GM18951 (cell line): ENCODE measurements around the gene TFAP2E.
"Not testable (repeated sequence)": the region's sequence is repeated elsewhere in the genome, so short reads cannot be mapped to it uniquely, and the experiment has no call there.

ENCODE experiments used
- POLR2A ChIP-seq: IDR thresholded peaks from 4 replicates; pipeline ENCODE4 v1.6.1; 2011; ENCODE audit warnings: mild to moderate bottlenecking; ENCODE audit not compliant: insufficient read length, insufficient read depth; ENCODE audit errors: extremely low read depth
- in situ Hi-C: fragments of 300-500 bp; cut with MboI; formaldehyde crosslinking; loops from one replicate; pipeline ENCODE4 v1.12.0; 2022; ENCODE audit warnings: low sequenced_read_pairs, mixed read lengths, inconsistent platforms; ENCODE audit not compliant: unreplicated experiment

Gene TFAP2E

DNA sequence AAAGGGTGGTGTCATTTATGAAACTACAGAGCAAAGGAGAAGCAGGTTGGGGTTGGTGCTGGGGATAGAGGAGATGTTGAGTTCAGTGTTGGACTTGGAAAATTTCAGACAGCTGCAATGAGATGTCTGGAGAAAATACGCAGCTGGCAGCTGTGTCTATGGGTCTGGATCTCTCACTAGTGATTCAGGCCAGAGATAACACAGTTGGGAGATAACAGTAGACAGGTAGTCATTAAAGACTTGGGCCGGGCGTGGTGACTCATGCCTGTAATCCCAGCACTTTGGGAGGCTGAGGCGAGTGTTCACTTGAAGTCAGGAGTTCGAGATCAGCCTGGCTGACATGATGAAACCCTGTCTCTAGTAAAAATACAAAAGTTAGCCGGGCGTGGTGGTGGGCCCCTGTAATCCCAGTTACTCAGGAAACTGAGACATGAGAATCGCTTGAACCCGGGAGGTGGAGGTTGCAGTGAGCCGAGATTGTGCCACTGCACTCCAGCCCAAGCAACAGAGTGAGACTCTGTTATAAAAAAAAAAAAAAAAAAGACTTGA lies 2.5 kb upstream of the TFAP2E start:
- no peak for TF ChIP-seq POLR2A
- in situ Hi-C loops, result loop anchor here (5.0 kb wide), 1 partner anchor 207 kb away; no protein-coding TSS in a partner anchor

- in situ Hi-C loops, result loop anchor here (5.0 kb wide), 1 partner anchor 206 kb away; no protein-coding TSS in a partner anchor
- TF ChIP-seq POLR2A, result no peak
These were observed 1.9 kb upstream of the TFAP2E start for GRCh38 chr1:35571263-35571662.

DNA sequence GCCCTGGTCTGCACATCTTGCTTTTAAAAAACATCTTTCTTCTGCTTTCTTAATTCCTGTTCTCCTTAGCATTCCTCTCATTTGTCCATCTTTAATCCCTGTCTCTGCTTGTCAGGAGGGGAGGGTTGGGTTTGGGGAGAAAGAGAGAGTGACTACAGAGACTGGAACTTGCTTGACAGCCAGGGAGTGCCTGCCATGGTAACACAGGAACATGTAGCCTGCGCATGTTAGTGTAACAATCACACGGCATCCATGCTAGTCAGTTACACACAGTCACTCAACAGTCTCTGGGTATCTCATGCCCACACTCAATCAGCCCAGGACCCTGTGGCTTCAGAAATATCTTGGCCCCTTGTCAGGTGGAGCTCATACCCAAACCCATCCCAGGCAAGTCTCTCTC lies 818 bp upstream of the TFAP2E start:
- no peak for TF ChIP-seq POLR2A
- in situ Hi-C loops, result loop anchor here (5.0 kb wide), 1 partner anchor 205 kb away; no protein-coding TSS in a partner anchor

DNA sequence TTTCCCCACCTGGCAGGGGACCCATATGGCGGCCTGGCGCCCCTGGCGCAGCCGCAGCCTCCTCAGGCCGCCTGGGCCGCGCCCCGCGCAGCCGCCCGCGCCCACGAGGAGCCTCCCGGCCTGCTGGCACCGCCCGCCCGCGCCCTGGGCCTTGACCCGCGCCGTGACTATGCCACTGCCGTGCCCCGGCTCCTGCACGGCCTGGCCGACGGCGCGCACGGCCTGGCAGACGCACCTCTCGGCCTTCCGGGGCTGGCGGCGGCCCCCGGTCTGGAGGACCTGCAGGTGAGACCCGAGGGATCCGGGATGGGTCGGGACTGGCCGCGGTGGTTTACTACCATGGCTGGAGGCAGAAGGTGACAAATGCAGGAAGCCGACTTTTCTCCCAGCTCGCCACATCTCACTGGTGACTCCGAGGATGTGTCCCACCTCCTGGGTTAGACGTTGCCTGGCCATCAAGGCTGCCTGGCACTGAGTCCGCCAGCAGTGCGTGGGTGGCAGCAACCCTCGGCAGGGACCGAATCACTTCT lies 1.1 kb downstream of the TFAP2E start:
- TF ChIP-seq POLR2A, result no peak

DNA sequence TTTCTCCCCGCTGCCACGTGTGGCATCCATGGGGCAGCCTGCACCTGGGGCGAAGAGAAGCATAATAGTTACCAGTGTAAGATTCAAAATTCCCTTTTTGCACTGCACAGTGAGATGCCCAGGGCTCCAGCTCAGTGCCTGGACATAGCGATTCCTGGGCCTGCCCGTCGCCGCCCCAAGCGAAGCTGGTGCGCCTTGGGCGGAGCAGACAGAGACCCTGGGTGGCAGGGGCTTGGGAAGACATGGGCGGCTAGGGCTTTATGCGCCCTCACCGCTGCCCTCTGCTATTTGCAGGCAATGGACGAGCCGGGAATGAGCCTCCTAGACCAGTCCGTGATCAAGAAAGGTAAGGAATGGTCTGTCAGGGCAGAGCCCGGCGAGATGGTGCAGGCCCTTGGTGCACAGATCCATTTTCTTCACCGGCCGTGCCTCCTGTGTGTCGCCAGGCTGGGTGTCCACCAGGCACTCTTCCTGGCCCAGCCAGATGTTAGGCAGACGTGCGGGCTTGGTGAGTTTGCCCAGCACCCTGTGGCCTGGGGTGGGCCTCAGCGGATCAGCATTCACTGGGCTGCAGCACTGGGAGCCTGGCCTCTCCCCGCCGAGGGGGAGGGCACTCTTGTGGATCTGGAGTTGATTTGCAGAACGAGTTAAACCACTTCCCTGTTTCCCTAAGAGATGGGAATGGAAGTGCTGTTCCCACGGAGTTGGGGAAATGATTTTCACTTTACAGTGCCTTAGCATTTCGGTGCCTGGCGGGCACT lies 1.7 kb downstream of the TFAP2E start:
- in situ Hi-C loops, result loop anchor here (5.0 kb wide), 1 partner anchor 202 kb away; no protein-coding TSS in a partner anchor
- no peak for TF ChIP-seq POLR2A

More for the DNA sequence above, 1.1 kb downstream of the TFAP2E start:
- in situ Hi-C loops, result loop anchor here (5.0 kb wide), 1 partner anchor 203 kb away; no protein-coding TSS in a partner anchor

GRCh38 chr1:35575416-35575958 lies 2.4 kb downstream of the TFAP2E start:
- no peak for TF ChIP-seq POLR2A
- in situ Hi-C loops, result no loop called here

DNA sequence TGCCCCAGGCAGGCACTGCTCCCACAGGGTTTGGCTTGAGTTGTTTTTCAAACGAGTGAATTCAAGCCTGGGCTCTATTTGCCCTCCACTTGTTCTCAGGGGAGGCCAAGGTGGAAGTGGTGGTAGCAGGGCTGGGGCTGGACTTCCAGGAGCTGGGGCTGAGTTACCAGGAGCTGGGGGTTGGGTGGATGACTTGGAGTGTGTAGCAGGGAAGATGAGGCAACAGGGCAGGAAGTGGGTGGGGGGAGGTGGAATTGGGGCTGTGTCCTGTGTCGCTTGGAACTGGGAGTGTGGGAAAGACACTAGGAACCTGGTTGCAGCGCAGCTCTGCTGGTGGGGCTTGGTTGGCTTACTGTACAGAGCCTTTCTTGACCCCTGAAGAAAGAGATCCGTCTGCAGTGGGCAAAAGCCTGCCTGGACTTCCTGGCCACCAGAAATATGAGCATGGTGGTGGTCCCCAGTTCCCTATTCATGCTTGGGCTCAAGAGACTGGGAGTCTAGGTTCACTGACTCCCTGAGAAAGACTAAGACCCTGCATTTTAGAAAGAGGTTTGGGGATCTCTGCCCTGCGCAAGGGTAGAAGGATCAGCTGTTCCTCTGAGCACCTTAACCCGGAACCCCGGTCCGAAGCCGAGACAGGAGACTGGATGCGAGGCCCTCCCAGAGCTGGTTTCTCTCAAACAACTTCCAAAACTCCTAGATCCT lies 3.1 kb downstream of the TFAP2E start:
- TF ChIP-seq POLR2A, result no peak
- in situ Hi-C loops, result no loop called here

GRCh38 chr1:35576766-35577070 lies 3.6 kb downstream of the TFAP2E start:
- in situ Hi-C loops, result not testable (repeated sequence)

- in situ Hi-C loops, result no loop called here
- TF ChIP-seq POLR2A, result peak; percentile 59
These were observed 4.2 kb downstream of the TFAP2E start for GRCh38 chr1:35577071-35577998.

DNA sequence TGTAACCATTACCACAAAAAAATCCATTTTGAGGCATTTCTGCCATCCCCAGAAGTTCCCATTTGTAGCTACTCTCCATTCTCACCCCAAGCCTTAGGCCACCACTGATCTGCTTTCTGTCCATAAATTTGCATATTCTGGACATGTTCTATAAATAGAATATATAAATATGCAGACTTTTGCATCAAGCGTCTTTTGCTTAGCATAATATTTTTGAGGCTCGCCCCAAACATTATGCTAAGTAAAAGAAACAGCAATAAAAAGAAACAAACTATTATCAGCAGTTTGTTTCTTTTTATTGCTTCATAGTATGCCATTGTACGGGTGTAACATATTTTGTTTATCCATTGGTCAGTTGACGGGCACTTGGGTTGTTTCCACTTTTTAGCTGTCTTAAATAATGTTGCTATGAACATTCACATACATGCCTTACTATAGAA lies 7.9 kb downstream of the TFAP2E start:
- in situ Hi-C loops, result no loop called here
- no peak for TF ChIP-seq POLR2A

- in situ Hi-C loops, result not testable (repeated sequence)
These were observed 8.5 kb downstream of the TFAP2E start for GRCh38 chr1:35581621-35582020.

- TF ChIP-seq POLR2A, result no peak
- in situ Hi-C loops, result no loop called here
These were observed 12.2 kb downstream of the TFAP2E start for GRCh38 chr1:35585281-35585680.

GRCh38 chr1:35585805-35586204 lies 12.7 kb downstream of the TFAP2E start:
- in situ Hi-C loops, result not testable (repeated sequence)
